ENCODE data around the gene SMC4.
A peak's percentile ranks its signal among the peaks of the same experiment; 100 is the strongest.
"Not testable (repeated sequence)": the region's sequence is repeated elsewhere in the genome, so short reads cannot be mapped to it uniquely, and the experiment has no call there.

SMC4 gene

GRCh38 chr3:160446522-160447056, 47.1 kb downstream of the SMC4 start:
- no peak for DNase-seq (ENCODE audit: low spot score)

DNA sequence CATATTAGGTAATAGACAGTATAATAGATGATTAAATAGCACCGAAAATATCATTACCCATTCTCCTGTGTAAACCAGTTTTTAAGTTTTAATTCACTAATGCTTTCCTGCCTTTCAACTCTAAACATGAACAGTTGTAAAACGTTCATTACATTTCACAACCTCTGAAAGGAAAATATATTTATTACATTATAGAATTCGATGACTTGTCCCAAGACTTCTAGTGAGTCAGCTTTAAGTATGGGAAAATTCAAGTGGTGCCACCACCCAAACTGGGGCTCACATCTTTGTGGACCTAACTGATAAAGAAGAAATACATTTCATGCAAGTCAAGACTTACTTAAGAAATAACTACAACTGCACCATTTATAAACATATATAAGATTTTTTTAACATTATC, 48.1 kb downstream of the SMC4 start:
- no peak for DNase-seq (ENCODE audit: low spot score)

GRCh38 chr3:160448845-160449635, 49.6 kb downstream of the SMC4 start:
- peak; percentile 86 for DNase-seq (ENCODE audit: low spot score)

DNA sequence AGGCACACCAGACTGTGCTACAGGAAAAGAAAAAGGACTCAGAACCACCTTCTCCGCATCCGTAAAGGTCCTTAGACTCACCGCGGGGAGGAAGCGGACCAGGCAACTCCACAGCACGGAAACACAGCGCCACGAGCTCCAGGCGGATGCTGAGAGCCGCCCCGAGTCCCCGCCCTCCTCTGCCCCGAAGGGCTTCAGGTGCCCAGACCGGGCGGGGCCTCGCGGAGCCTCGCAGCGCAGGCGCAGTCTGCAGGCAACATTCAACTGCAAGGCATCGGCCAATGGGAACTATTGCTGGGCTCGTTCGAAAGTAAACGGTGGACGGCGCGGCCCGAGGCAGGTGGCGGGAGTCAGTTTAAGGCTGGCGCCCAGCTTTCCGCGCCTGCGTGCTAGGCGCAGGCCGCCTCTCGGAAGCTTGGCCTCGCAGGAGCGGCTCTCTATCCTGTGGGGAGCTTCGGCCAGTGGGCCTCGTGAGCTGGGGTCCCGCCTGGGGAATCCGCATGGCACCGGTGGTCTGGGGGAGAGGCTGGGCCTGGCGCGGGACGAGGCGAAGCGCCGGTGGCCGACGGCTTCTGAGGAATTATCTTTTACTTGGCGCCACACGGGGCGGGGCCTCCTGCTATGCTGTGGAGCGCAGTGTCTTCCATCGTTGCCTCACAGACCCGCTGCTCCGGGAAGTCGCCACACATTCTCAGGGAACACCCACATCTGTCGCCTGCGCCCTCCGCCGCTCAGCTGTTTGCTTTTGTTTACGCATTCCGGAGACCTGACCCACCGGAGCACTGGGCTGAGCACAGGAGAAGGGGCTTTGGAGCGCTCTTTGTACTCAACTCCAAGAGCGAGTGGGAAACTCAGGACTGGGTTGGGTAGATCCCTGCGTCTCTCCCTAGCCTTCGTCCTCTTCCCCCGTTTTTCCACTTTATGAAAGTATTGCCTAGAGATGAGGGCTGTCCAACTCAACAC, 50.5 kb downstream of the SMC4 start, which contains the start of gene TRIM59:
TSS of gene TRIM59 (minus strand) at position 151 of the 963 bp plus-strand sequence. CDS start 10,603 bp downstream, outside the sequence.
- peak; percentile 99 for DNase-seq (ENCODE audit: low spot score)

GRCh38 chr3:160450846-160451245, 51.4 kb downstream of the SMC4 start:
- no peak for DNase-seq (ENCODE audit: low spot score)

GRCh38 chr3:160451602-160452001, 52.2 kb downstream of the SMC4 start:
- no peak for DNase-seq (ENCODE audit: low spot score)

DNA sequence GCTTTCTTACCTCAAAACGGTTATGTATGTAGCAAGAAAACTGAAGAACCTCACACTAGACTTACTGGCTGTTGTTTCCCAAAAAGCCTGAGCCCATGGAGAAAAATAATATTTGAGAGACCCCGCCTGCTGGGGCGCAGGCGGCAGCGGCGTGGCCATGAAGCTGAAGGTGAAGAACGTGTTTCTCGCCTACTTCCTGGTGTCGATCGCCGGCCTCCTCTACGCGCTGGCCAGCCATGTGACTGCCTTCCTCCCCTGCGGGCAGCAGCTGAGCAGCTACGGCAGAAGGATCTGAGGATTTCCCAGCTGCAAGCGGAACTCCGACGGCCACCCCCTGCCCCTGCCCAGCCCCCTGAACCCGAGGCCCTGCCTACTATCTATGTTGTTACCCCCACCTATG, 52.8 kb downstream of the SMC4 start:
- DNase-seq (ENCODE audit: low spot score): not testable (repeated sequence)

DNA sequence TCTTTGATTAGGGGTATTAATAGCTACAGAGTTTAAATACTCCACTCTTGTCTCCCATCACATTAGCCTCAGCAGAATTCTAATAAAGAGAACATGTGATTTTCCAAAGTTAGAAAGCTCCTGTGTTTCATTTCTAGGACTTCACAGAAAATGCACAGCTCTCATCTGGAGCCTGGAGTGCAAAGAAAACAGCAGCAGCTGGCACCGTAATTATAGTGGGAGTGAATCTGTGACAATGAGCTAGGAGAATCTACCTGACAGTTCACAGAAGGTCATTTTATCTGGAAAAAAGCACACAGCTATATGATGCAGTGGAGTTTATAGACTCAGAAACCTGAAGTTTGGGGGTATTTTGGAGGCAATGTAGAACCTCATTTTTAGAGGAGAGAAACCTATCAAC, 55.5 kb downstream of the SMC4 start:
- no peak for DNase-seq (ENCODE audit: low spot score)

GRCh38 chr3:160455846-160456245, 56.4 kb downstream of the SMC4 start:
- DNase-seq (ENCODE audit: low spot score): no peak

- no peak for DNase-seq (ENCODE audit: low spot score)
These were observed 58.7 kb downstream of the SMC4 start for GRCh38 chr3:160458151-160458550.

GRCh38 chr3:160459450-160459970, 60.1 kb downstream of the SMC4 start:
- no peak for DNase-seq (ENCODE audit: low spot score)

- DNase-seq (ENCODE audit: low spot score): no peak
These were observed 60.6 kb downstream of the SMC4 start for GRCh38 chr3:160460033-160460432.

DNA sequence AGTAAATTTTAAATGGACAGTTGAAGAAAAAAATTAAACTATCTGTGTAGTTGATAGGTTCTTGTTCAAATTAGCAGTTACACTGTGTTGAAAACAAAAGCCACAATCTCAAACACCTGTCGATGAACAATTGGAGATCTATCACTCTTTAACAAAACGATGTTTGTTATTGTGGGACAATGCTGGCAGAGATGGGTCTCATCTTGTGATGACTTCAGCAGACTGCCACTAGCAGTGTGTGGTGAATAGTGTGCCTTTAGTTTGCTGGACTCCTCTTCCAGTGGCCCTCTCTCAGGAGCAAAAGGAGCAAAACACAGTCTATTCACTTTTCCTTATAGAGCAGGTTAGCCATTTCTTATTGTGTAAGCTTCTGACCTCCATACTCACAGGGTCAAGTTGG, 64.9 kb downstream of the SMC4 start:
- no peak for DNase-seq (ENCODE audit: low spot score)

DNA sequence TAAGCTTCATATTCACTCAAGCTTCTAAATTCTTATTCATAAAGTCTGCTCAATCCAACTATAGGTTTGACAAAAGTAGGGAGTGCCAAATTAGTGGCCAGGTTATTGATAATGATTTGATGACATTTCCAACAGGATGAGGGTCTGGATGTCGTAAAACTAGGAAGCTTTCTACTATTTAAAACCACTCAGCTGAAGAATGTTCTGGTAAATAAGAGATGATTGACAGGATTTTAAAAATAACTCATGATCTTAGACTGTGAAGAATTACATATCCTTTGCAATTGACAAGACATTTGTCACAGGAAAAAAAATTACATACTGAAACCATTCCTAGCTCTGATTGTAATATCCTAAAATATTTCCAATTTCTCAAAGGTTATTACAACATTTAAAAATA, 65.5 kb downstream of the SMC4 start:
- no peak for DNase-seq (ENCODE audit: low spot score)

- DNase-seq (ENCODE audit: low spot score): no peak
These were observed 70.7 kb downstream of the SMC4 start for GRCh38 chr3:160470181-160470580.

- no peak for DNase-seq (ENCODE audit: low spot score)
These were observed 72.4 kb downstream of the SMC4 start for GRCh38 chr3:160471892-160472291.

DNA sequence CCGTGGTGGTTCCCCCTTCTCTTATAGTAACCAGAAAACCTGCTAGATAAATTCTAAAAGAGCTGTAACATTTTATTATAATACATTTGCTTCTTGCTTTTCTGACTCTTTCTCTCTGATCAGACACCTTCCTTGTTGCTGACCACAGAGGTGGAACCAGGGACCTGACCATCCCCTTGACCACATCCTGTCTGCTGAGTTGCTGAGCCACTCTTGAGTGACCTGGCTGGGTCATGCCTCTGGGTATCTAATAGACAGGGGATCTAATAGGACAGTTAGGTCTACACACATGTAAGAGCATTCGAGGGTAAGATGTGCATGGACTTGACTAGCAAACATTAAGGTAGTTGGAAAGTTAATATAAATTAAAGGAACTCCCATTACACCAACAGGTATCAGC, 72.9 kb downstream of the SMC4 start:
- no peak for DNase-seq (ENCODE audit: low spot score)

- DNase-seq (ENCODE audit: low spot score): no peak
These were observed 73.8 kb downstream of the SMC4 start for GRCh38 chr3:160473221-160473620.

GRCh38 chr3:160473978-160474377, 74.5 kb downstream of the SMC4 start:
- DNase-seq (ENCODE audit: low spot score): no peak

GRCh38 chr3:160474416-160474838, 75.0 kb downstream of the SMC4 start:
- no peak for DNase-seq (ENCODE audit: low spot score)

GRCh38 chr3:160475153-160475552, 75.7 kb downstream of the SMC4 start:
- DNase-seq (ENCODE audit: low spot score): no peak

- no peak for DNase-seq (ENCODE audit: low spot score)
These were observed 76.4 kb downstream of the SMC4 start for GRCh38 chr3:160475884-160476283.
